ENCODE measurements around the gene SERPIND1. TPM values are rescaled to one million over a fixed set of nuclear protein-coding genes. Genes with fewer than 3 reads are reported as not detected.
A peak's percentile ranks its signal among the peaks of the same experiment; 100 is the strongest.

The SERPIND1 gene
- polyA plus RNA-seq, 1 donor = 0.22 TPM

- peaks cover 5% of the 10 kb centered on the region for H3K9me3 ChIP-seq (ENCODE audit: control insufficient read depth, low read depth, low read length)
- WGBS (ENCODE audit: insufficient coverage, low lambda C conversion rate) = no CpG with 5 or more reads among the region's 12 CpGs
- no peak overlapping the region for H3K27ac ChIP-seq (ENCODE audit: low read length)
- no peaks in the 10 kb centered on the region for H3K4me1 ChIP-seq (ENCODE audit: control insufficient read depth, insufficient read depth, low read length)
- peaks cover 37% of the 10 kb centered on the region for H3K36me3 ChIP-seq (ENCODE audit: control insufficient read depth, insufficient read depth, low read length)
- DNase-seq = no peak
- H3K27me3 ChIP-seq (ENCODE audit: control insufficient read depth, insufficient read depth, low read length) = no peaks in the 10 kb centered on the region
- no peak overlapping the region for H3K4me3 ChIP-seq (ENCODE audit: low read length)
These were observed 35.4 kb upstream of the SERPIND1 start for GRCh38 chr22:20738394-20739089.

DNA sequence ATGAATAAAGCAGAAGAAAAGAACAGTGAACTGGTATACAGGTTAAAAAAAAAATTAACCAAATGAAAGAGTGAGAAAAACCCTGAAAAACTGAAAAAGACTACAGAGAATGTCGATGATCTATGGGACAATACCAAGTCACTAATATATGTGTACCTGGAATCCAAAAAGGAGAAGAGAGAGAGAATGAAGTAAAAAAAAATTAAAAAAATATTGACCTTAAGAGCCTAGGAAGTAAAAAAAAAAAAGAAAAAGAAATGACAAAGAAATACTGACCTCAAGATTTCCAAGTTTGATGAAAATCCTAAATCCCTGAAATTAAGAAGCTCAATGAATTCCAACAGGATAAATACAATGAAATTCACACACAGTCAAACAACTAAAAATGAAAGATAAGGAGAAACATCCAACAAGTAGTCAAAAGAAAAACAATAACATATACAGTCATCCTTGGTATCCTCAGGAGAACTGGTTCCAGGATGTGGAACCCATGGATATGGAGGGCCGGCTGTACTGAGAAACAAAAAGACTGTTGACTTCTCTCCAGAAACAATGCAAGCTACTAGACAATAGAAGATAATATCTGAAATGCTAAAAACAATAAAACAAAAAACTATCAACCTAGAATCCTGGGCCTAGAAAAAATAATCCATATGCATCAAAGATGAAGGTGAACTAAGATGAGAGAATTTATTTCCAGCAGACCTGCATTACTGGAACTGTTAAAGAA, 33.5 kb upstream of the SERPIND1 start:
- 100% methylated on average over 1 of the region's 2 CpGs for WGBS (ENCODE audit: insufficient coverage, low lambda C conversion rate)
- no peaks in the 10 kb centered on the region for H3K4me1 ChIP-seq (ENCODE audit: control insufficient read depth, insufficient read depth, low read length)
- no peak for DNase-seq
- H3K4me3 ChIP-seq (ENCODE audit: low read length) = no peak overlapping the region
- H3K27me3 ChIP-seq (ENCODE audit: control insufficient read depth, insufficient read depth, low read length) = no peaks in the 10 kb centered on the region
- peaks cover 5% of the 10 kb centered on the region for H3K9me3 ChIP-seq (ENCODE audit: control insufficient read depth, low read depth, low read length)
- no peak overlapping the region for H3K27ac ChIP-seq (ENCODE audit: low read length)
- peaks cover 46% of the 10 kb centered on the region for H3K36me3 ChIP-seq (ENCODE audit: control insufficient read depth, insufficient read depth, low read length)

GRCh38 chr22:20741008-20741633, 32.8 kb upstream of the SERPIND1 start:
- DNase-seq = no peak
- Histone ChIP-seq H3K9me3 (ENCODE audit: control insufficient read depth, low read depth, low read length) (peaks cover 5% of the 10 kb centered on the region), H3K27me3 (ENCODE audit: control insufficient read depth, insufficient read depth, low read length) (no peaks in the 10 kb centered on the region), H3K36me3 (ENCODE audit: control insufficient read depth, insufficient read depth, low read length) (peaks cover 50% of the 10 kb centered on the region), H3K4me3 (ENCODE audit: low read length) (no peak overlapping the region), H3K4me1 (ENCODE audit: control insufficient read depth, insufficient read depth, low read length) (no peaks in the 10 kb centered on the region), H3K27ac (ENCODE audit: low read length) (no peak overlapping the region)
- WGBS (ENCODE audit: insufficient coverage, low lambda C conversion rate) = no CpG with 5 or more reads among the region's 6 CpGs

DNA sequence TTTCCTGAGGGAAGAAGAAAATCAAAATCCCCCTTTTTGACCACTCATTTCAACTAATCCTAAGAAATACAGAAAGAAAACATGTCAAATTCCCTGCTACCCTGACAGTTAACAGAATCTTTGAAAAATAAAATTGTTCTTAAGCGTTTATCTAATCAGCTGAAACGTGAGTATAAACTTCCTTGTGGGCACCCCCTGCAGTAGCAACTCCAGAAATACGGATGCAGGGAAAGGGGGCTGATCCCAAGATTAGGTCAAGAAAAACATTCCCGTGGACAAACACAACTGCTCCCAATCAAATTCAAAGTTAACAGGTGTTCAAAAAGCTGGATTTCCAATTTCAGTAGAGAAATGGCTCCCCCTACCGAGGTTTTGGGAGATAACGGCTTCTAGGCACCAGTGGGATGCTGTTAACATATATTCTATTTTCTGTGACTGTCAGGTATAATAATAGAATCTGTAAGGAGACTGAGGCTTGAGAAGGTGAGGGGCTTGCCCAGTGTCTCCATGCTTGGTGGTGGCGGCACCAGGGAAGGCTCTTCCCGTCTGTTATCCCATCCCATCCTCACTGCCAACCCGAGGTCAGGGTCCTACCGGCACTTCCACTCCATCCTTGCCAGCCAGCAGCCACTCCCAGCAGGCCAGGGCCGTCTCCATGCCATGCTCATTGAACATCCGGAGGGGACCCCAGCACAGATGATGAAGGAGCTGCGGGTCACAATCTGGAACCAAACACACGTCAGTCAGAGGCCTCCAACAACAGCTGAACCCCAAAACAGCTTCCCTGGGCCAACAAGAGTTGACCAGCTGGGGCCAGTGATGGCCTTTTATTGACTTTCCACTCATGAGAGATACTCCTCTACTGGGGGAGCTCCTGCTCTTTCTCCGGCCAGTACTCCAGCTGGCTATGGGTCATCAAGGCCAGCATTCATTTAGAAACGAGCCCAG, 32.0 kb upstream of the SERPIND1 start:
- Histone ChIP-seq H3K36me3 (ENCODE audit: control insufficient read depth, insufficient read depth, low read length) (peaks cover 53% of the 10 kb centered on the region), H3K4me1 (ENCODE audit: control insufficient read depth, insufficient read depth, low read length) (no peaks in the 10 kb centered on the region), H3K9me3 (ENCODE audit: control insufficient read depth, low read depth, low read length) (peaks cover 5% of the 10 kb centered on the region), H3K27me3 (ENCODE audit: control insufficient read depth, insufficient read depth, low read length) (no peaks in the 10 kb centered on the region), H3K27ac (ENCODE audit: low read length) (no peak overlapping the region), H3K4me3 (ENCODE audit: low read length) (no peak overlapping the region)
- WGBS (ENCODE audit: insufficient coverage, low lambda C conversion rate) = 20% methylated on average over 2 of the region's 16 CpGs
- peak in 1 of 2 donors; percentile 14 for DNase-seq

GRCh38 chr22:20742764-20743163, 31.1 kb upstream of the SERPIND1 start:
- Histone ChIP-seq H3K27me3 (ENCODE audit: control insufficient read depth, insufficient read depth, low read length) (no peaks in the 10 kb centered on the region), H3K9me3 (ENCODE audit: control insufficient read depth, low read depth, low read length) (peaks cover 5% of the 10 kb centered on the region), H3K27ac (ENCODE audit: low read length) (no peak overlapping the region), H3K36me3 (ENCODE audit: control insufficient read depth, insufficient read depth, low read length) (peaks cover 61% of the 10 kb centered on the region), H3K4me1 (ENCODE audit: control insufficient read depth, insufficient read depth, low read length) (no peaks in the 10 kb centered on the region), H3K4me3 (ENCODE audit: low read length) (no peak overlapping the region)
- WGBS (ENCODE audit: insufficient coverage, low lambda C conversion rate) = no CpG with 5 or more reads among the region's 2 CpGs
- no peak for DNase-seq

- H3K27me3 ChIP-seq (ENCODE audit: control insufficient read depth, insufficient read depth, low read length) = no peaks in the 10 kb centered on the region
- no peaks in the 10 kb centered on the region for H3K4me1 ChIP-seq (ENCODE audit: control insufficient read depth, insufficient read depth, low read length)
- no peak overlapping the region for H3K4me3 ChIP-seq (ENCODE audit: low read length)
- peaks cover 5% of the 10 kb centered on the region for H3K9me3 ChIP-seq (ENCODE audit: control insufficient read depth, low read depth, low read length)
- DNase-seq = no peak
- H3K27ac ChIP-seq (ENCODE audit: low read length) = no peak overlapping the region
- H3K36me3 ChIP-seq (ENCODE audit: control insufficient read depth, insufficient read depth, low read length) = peaks cover 68% of the 10 kb centered on the region
- WGBS (ENCODE audit: insufficient coverage, low lambda C conversion rate) = no CpG with 5 or more reads among the region's 15 CpGs
These were observed 29.5 kb upstream of the SERPIND1 start for GRCh38 chr22:20744456-20744855.

DNA sequence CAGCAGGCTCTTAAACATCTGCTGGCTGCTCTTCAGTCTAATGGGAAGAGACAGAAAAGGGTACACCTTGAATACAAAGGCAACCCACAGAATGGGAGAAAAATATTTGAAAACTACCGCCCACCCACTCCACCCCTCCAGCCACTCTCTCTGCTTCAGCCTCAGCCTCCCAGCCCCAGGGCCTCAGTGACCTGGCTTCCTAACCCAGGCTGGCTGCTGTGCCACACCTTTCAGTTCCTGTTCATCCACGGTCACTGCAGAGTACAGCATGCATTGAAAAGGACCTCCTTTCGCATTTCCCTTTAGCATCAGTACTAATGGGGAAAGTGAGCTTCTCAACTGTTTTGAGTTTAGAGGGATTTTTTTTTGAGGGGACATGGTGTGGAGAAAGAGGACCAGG, 28.8 kb upstream of the SERPIND1 start:
- no CpG with 5 or more reads among the region's 3 CpGs for WGBS (ENCODE audit: insufficient coverage, low lambda C conversion rate)
- DNase-seq = no peak
- peaks cover 71% of the 10 kb centered on the region for H3K36me3 ChIP-seq (ENCODE audit: control insufficient read depth, insufficient read depth, low read length)
- H3K9me3 ChIP-seq (ENCODE audit: control insufficient read depth, low read depth, low read length) = peaks cover 3% of the 10 kb centered on the region
- H3K27ac ChIP-seq (ENCODE audit: low read length) = no peak overlapping the region
- no peaks in the 10 kb centered on the region for H3K27me3 ChIP-seq (ENCODE audit: control insufficient read depth, insufficient read depth, low read length)
- H3K4me3 ChIP-seq (ENCODE audit: low read length) = no peak overlapping the region
- H3K4me1 ChIP-seq (ENCODE audit: control insufficient read depth, insufficient read depth, low read length) = no peaks in the 10 kb centered on the region

- Histone ChIP-seq H3K27me3 (ENCODE audit: control insufficient read depth, insufficient read depth, low read length) (no peaks in the 10 kb centered on the region), H3K4me3 (ENCODE audit: low read length) (no peak overlapping the region), H3K36me3 (ENCODE audit: control insufficient read depth, insufficient read depth, low read length) (peaks cover 78% of the 10 kb centered on the region), H3K27ac (ENCODE audit: low read length) (no peak overlapping the region), H3K4me1 (ENCODE audit: control insufficient read depth, insufficient read depth, low read length) (no peaks in the 10 kb centered on the region), H3K9me3 (ENCODE audit: control insufficient read depth, low read depth, low read length) (no peaks in the 10 kb centered on the region)
- no peak for DNase-seq
- WGBS (ENCODE audit: insufficient coverage, low lambda C conversion rate) = 100% methylated on average over 1 of the region's 9 CpGs
These were observed 27.3 kb upstream of the SERPIND1 start for GRCh38 chr22:20746431-20747189.

- no CpG with 5 or more reads among the region's 10 CpGs for WGBS (ENCODE audit: insufficient coverage, low lambda C conversion rate)
- H3K4me1 ChIP-seq (ENCODE audit: control insufficient read depth, insufficient read depth, low read length) = no peaks in the 10 kb centered on the region
- DNase-seq = no peak
- no peak overlapping the region for H3K27ac ChIP-seq (ENCODE audit: low read length)
- no peak overlapping the region for H3K4me3 ChIP-seq (ENCODE audit: low read length)
- H3K9me3 ChIP-seq (ENCODE audit: control insufficient read depth, low read depth, low read length) = no peaks in the 10 kb centered on the region
- H3K36me3 ChIP-seq (ENCODE audit: control insufficient read depth, insufficient read depth, low read length) = peaks cover 77% of the 10 kb centered on the region
- H3K27me3 ChIP-seq (ENCODE audit: control insufficient read depth, insufficient read depth, low read length) = no peaks in the 10 kb centered on the region
These were observed 26.7 kb upstream of the SERPIND1 start for GRCh38 chr22:20747223-20747622.
